HG03280 (cell line): ENCODE data around the gene AFG1L.
"Not testable (repeated sequence)": the region's sequence is repeated elsewhere in the genome, so short reads cannot be mapped to it uniquely, and the experiment has no call there.

Experiments
- ATAC-seq: cut with Tn5 transposase; IDR thresholded peaks from one replicate; pipeline ENCODE4 v1.9.1; 2021; ENCODE audit warnings: mild to moderate bottlenecking, moderate library complexity; ENCODE audit not compliant: unreplicated experiment

The AFG1L gene

DNA sequence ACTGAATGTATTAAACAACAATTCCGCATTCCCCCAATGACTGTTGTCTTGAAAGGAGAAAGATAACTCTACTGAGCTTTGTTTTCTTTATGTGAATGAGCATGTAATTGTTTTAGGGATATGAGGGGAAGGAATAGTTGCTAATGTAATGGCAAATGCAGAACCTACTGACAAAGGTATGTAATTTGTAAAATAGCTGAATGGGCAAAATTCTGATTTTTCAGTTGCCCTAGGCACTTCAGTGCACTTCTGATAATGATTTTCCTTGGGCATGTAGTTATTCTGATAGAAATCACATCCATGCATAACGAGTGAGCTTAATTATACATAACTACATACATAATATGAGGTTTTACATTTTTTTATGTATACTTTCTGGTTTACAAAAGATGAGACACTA, 212.5 kb downstream of the AFG1L start:
- no peak for ATAC-seq

DNA sequence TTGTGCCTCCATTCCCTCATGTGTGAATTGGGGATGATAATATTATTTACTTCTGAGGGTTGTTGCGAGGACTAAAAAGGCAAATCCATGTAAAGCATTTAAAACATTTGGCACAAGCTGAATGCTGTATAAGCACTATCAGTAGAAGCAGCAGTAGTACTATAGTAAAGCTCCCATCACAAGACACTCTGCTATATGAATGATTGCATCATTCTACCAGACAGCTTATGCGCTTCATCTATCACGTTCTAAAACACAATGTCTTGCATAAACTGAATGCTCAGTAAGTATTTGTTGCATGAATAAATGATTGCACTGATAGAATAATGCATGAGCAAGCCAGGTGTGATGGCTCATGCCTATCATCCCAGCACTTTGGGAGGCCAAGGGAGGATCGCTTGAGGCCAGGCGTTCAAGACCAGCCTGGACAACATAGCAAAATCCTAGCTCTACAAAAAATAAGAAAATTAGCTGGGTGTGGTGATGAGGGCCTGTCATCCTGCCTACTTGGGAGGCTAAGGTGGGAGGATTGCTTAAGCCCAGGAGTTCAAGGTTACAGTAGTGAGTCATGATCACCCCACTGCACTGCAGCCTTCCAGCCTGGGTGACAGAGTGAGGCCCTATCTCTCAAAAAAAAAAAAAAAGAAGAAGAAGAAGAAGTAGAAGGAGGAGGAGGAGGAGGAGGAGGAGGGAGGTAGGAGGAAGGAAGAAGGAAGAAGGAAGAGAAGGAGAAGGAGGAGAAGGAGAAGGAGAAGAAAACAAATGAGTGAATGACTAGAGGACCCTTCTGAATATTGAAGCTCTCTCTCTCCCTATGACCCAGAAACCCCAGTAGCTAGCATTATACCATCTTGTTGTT, 215.8 kb downstream of the AFG1L start:
- no peak for ATAC-seq

DNA sequence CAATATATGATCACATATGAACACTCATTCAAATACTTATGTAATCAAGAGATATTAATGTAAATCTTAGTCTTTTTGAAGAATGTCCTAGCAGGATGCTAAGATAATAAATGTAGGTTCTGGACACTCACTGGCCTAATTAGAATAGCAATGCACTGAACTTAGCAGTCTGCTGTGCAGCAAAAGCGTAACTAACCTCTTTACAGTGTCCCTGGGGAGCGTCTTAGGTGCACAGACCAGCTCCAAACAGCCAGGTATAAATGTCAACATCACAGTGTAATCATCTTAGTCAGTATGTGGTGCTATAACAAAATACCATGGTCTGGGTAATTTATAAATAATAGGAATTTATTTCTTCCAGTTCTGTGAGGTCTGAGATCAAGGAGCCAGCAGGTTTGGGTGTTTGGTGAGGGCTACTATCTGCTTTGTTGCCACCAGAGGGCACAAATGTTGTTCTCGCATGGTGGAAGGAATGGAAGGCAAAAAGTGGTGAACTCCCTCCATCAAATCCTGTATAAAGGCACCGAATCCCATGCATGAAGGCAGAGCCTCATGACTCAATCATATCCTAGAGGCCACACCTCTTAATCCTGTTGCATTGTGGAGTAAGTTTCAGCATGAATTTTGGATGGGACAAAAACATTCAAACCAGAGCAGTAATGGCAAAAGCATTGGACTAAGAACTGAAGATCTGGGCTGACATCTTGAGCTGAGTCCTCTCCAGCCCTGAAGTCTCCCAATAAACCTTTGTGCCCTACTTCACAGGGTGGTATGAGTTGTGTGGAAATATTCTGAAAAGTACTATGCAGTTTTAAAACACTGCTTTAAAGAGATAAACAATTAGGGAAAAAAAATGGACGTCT, 224.1 kb downstream of the AFG1L start:
- ATAC-seq, result no peak

DNA sequence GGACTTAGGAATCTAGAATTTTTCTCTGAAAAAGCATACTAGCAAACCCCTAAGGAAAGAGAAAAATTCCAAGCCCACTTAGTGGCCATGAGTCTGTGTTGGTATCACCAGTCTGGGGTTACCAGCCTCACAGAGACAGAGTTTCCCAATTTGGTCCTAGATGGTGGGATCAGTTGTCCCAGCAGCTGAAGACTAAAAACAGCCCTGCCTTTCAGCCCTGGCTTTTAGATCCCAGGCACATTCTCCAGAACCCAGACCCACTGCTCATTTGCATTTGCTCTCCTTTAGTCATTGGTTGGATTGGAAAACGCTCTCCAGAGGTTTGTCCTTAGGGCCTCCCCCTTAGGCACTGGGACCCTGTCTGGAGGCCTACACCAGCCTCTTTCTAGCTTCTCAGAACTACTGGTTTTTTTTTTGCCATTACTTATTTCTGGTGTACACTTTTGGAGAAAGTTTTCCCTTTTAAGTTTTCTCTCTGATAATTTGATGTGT, 226.8 kb downstream of the AFG1L start:
- ATAC-seq, result no peak

DNA sequence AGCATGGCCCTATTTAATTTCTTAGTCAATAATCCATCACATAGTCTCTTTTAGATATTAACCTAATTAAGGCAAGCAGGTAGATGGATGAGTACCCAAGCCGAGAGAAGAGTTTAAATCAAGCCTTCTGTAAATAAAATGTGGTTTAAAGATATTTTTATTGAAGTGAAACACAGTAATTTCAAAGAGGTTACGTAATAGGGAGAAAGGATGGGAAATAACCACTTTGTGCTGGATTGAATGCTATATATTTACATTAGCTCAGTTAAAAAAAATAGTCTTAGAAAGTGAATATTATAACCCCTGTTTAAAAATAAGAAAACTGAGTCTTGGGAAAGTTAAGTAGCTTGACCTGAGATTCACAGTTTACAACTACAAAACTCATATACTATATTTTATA, 228.8 kb downstream of the AFG1L start:
- no peak for ATAC-seq

DNA sequence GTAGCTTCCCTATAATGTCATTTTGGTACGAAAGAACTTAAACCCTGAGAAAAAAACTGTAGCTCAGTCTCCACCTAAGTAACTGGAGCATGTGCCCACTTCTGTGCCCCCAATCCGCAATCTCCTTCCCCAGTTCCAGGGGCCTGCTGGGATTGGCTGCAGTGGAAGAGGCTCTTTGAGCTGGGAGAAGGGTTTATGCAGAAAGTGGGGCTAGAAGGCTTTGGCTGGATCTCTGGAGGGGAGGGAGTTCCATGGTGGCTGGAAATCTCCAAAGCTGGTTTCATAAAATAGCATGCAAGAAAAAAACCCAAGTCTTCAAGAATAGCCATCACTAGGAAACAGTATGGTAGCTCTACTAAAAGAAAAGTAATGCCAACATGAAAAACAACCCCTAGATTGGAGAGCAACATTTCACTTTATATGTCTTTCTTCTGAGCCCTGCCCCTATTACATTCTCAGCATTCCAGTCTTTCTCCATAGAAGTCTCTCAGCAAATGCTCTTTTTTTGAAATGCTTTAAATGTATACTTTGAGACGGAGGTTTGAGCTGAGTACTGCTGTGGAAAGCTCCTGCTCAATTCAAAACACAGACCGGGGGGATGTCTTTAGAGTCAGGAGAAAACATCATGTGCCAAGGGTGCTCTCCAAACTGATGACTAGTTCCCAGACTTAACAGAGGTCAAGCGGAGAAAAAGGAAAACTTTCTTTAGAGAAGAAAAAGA, 229.8 kb downstream of the AFG1L start:
- ATAC-seq, result no peak

DNA sequence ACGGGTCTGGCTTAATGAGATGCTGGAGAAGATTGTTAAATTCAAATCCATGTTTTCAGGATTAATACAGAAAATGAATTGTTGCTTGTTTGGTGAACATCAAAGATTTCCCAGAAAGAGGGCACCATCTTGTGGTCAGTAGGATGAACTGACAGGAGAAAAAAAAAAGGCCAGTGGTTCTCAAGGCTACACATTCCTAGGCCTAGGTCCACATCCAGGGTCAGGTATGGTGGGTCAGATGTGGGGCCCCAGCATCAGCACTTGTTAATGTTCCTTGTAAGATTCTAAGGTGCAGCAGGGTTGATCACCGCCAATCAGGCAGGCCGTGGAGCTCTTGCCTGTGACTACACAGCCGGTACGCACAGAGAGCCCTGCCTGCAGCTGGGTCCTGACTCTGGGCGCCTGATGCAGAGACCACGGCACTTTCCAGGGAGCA, 231.9 kb downstream of the AFG1L start:
- no peak for ATAC-seq

DNA sequence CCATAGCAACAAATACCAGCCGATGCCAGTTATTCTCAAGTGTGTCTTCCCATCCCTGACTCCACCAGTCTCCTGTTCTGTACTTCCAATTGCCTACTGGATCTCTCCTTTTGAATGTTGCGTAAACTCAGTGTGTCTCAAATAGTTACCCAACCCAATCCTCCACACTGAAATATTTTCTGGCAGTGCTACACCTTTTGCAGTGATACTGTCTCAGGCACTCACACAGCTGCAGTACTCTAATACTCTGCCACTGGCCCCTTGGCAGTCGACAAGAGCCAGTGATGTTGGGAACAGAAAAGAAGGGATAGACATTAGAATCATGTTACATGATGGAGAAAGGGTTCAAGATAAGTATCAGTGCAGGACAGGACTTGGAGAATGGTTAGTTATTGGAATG, 234.0 kb downstream of the AFG1L start:
- no peak for ATAC-seq

DNA sequence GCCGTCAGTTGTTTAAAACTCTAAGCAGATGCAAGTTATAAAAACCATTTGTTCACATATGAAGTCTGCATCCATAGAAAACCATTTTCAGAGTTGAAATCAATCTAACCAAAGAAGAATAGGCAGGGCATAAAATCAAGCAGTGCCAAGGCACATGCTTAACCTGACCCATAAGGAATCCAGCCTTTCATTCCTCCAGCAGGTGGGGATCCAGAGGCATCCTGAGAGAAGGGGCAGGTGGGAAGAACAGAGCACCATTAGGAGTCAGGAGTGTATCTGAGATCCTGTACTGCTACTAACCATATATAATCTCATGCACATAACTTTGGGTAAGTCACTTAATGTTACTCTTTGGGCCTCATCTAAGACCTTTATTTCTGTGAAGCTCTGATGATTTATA, 236.5 kb downstream of the AFG1L start:
- no peak for ATAC-seq

DNA sequence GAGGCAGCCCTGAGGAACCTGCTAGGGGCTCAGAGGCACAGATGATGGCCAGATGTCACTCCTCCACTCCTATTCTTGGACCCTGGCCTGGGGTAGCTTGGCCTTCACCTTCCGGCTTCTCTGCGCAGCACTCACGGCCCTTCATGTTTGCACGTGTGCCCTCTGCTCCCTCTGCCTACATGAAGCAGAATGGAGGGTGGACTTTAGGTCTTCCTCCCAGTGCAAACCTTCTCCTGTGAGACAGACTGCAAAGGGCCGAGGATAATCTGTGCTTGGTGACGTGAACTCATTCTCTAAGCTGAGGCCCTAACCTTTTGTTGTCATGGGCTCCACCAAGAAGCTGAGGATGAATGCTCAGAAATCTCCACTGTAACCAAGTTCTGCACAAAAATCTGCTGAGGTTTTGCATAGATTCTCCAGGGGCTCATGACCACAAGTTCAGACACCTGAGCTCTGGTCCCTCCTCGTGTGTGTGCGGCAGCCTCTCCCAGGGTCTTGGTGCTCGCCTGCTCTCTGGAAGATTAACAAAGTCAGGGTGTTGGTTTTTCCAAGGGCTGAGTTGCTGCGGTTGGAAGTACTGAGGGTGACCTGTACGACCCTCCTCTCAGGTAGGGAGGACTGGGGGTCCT, 240.4 kb downstream of the AFG1L start:
- no peak for ATAC-seq

DNA sequence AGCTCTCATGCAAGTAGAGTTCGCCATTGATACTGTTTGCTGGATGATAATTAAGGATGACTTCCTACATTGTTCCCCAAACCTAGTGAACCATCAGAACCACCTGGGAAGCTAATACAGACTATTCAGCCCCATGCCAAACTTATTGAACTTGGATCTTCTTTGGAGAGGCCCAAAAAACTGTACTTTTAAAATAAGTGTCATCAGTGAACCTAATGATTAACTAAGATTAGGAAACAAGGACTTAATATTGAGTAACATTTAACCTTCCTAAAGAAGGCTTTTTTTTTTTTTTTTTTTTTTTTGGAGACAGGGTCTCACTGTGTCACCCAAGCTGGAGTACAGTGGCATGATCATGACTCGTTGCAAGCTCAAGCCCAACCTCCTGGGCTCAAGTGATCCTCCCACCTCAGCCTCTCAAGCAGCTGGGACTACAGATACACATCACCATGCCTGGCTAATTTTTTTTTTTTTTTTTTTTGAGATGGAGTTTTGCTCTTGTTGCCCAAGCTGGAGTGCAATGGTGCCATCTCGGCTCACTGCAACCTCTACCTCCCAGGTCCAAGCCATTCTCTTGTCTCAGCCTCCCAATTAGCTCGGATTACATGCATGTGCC, 241.2 kb downstream of the AFG1L start:
- not testable (repeated sequence) for ATAC-seq

DNA sequence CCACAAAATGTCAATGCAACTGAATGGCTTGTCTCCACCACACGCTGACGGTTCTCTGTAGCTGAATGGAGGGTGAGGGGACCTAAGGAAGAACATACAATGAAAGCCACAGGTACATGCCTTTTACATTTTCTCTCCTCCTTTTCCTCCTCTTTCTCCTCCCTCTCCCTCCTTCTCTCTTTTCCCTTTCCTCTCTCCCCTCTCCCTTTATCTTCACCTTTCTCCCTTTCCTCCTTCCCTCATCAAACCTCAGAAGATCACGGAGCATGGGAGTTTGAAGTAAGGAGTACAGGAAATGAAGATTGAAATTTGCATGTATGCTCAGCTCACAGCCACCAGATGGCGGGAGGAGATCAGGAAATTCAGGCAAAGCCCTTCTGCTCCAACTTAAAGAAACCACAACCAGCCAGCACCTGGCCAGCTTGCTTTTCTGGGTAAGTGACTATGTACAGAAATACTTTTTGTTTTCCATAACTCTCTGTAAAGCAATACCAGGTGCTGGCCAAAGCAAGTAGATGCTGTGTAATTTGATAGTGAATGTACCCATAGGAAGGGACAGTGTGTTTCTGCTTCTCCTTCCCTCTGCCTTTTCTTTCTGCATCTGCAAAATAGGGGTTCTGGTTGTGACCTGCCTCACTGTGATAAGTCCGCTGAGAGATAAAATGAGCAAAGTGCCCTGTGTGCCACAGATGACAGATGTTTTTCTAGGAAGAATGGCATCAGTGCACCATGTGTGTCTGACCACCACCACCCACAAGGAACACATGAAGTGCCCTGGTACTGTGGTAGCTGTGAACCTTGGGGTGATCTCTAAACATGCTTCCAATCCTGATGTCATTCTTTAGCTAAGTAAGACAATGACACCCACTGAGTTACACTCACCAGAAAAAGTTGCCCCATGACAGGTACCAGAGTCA, 247.2 kb downstream of the AFG1L start:
- peak; percentile 75 for ATAC-seq

DNA sequence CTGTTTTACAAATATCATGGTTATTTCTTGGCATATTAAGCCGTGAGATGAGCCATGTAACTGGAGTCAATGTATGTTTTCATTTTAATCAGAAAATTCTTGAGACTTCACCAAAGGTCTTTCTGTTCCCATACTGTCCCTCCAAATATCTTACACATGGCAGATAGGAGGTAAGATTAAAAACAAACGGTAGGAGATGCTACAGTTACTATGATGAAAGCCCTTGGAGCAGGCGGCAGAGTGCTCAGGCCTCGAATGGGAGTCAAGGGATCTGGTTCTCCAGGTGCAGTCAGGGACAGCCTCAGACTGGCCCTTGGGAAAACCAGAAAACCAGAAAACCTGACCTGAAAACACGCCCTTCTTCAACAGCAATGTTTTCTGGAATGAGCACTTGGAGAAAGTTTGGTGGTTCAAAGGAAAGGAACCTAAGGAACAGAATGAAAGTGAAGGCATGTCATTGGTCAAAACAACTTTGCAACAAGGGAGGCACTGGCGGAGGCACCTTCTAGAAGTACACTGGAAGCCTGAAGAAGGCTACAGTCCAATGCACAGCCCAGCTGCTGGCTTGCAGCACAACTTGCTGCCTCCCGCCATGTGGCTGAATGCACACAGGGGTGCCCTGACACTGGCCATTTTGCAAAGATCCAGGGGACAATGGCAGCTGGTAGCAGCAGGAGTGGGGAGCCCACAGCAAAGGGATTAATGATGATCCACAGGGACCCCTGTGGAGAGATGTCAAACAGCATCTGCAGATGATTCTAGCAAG, 248.5 kb downstream of the AFG1L start:
- no peak for ATAC-seq

DNA sequence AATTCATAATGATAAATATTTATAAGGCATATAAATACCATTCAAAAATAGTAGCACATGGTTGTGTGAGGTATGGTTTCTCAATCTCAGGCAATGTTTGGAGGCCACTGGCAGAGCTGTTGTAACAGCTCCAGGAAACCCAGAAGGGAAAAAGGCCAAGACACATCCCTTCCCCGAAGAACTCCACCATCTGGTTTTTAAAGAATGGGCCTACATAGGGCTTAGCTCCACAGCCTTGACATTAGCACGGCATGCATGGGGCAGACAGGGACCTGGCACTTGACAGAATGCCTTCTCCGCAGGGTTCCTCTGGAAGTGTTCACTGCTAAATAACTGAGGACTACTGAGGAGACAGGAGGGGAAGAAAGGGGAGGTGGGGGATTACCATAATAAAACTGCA, 249.8 kb downstream of the AFG1L start:
- no peak for ATAC-seq

DNA sequence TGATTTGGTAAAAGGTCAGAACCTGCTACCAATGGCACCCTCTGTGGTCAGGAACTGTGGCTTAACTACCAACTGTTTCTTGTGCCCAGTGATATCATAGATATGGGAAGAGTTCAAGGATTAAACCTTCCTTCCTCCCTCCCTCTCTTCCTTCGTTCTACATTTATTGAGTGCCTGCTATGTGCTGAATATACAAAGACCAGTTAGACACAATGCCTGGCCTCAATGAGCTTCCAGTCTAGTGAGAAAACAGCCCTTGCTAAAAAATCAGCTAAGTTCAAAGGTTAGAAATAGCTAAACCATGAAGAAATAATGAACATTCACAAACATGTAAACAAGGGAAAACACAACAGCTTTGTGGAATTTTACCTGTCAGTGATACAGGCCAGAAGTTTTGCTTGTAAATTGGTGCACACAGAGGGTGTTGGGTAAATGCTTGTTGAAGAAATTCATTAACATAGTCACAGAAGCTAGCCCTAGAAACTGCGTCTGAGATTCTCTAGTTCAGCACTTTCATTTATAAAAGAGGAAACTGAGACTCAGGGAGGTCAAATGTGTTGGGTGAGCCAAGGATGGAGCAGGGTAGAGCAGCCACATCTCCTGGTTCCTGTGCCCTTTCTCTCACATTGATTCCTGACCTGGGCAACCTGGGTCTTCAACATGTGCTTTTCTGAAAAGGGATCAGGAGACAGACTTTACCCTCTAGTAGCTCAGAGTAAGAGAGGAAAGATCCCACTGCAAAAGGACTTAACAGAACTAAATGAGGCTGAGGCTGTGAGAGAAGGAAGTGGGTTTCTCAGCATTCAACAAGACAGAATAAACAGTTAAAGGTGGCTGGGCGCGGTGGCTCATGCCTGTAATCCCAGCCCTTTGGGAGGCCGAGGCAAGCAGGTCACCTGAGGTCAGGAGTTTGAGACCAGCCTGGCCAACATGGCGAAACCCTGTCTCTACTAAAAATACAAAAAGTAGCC, 251.5 kb downstream of the AFG1L start:
- no peak for ATAC-seq

DNA sequence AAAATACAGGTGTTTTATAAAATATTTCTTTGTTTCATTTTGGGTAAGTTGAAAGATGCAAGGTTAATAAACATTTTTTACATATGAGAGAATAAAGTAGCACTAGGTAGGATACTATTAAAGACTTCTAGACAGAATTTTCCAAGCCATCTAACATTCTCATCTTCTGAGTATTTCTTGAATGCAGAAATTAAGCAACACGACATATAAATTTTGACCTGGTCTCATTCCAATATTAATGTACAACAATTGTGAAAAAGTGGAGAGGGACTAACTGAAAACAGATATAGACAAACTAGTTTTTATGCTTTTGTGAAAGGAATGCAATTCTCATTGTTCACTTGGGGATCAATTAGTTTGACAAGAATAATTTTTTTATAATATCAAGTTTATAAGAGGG, 254.4 kb downstream of the AFG1L start:
- no peak for ATAC-seq

DNA sequence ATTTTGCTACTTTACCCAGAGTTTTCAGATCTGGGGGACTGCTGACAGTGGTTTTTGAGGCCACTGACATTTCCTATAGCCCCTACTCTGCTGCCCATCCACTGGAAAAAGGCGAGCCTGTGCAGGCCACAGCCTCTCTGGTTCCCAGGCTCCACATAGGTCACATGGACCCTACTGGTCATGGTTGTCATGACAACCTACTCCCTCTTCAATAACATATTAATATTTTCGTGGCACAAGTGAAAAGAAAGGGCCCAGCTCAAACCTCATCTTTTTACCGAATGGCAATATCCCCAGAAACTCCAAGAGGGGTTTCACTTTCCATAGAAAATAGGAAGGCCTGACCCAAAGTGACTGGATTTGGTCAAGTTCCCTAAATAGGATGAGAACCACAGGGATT, 254.9 kb downstream of the AFG1L start:
- ATAC-seq, result no peak
